ENCODE measurements around the gene NTMT1. TPM values are rescaled to one million over a fixed set of nuclear protein-coding genes. Genes with fewer than 3 reads are reported as not detected.
A peak's percentile ranks its signal among the peaks of the same experiment; 100 is the strongest.

The NTMT1 gene
- total RNA-seq, 4 donors from 2014 or later, result 23.9 to 30.6 (median 27.5) TPM

DNA sequence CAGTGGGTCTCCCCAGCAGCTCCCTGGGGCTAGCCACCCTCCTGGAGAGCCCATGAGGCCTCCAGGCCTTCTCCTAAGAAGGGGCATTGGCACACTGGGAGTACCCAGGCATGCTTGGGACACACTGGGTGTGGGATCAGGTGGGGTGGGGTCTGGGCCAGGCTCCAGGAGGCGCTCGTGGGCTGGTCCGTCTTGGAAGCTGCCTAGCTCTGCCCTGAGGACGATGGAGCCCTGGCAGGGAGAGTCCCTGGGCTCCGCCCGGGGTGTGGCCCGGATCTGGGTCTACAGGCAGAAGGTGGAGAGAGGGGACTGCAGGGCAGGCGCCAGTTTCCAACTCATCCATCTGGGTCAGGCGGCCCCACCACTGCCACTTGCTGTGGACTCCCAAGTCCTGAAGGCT lies 41.9 kb downstream of the NTMT1 start:
- no peak for TF ChIP-seq POLR2A (IDR thresholded peaks at IDR 0.05)
- no peak for TF ChIP-seq EP300 (IDR thresholded peaks at IDR 0.05)
- Histone ChIP-seq H3K27ac (peak overlapping the region in 1 of 4 donors; percentile 66), H3K9me3 (no peaks in the 10 kb centered on the region), H3K4me3 (no peak overlapping the region), H3K4me1 (peaks cover 0 to 38% (median 4%) of the 10 kb centered on the region in 4 donors), H3K27me3 (peaks cover 0 to 48% of the 10 kb centered on the region in 2 donors), H3K36me3 (no peaks in the 10 kb centered on the region)
- DNase-seq (ENCODE audit: low spot score in 2 of 2), result no peak
- WGBS, 2 donors, result 80 to 85% methylated on average over 5 to 9 of the region's 9 CpGs

DNA sequence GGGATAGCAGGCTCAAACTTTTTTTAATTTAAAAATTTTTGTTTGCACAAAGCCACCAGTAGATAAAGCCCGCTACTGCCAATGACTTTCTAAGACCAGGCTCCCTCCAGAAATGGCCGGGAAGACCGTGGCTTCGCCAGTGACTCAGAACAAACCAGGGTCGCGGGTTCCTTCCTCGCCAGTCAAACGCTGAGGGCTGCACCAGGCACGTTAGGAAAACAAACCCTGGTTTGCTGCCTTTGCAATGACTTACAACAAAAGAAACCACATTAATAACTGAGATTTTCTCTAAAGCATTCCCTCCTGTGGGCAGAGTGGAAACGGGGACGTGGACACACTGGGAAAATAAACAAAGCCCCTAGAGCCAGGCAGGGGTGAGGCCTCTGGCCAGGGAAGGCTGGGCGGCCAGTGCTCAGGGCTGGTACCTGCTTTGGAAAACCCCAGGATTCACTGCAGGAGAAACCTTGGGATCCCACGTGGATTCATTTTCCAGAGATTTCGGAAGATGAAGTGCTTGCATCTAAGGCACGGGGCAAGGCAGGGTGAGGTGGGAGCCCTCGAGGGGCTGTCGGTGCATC lies 43.3 kb downstream of the NTMT1 start:
- TF ChIP-seq EP300 (IDR thresholded peaks at IDR 0.05) (no peak), POLR2A (IDR thresholded peaks at IDR 0.05) (no peak)
- TF ChIP-seq, protein P1, sequence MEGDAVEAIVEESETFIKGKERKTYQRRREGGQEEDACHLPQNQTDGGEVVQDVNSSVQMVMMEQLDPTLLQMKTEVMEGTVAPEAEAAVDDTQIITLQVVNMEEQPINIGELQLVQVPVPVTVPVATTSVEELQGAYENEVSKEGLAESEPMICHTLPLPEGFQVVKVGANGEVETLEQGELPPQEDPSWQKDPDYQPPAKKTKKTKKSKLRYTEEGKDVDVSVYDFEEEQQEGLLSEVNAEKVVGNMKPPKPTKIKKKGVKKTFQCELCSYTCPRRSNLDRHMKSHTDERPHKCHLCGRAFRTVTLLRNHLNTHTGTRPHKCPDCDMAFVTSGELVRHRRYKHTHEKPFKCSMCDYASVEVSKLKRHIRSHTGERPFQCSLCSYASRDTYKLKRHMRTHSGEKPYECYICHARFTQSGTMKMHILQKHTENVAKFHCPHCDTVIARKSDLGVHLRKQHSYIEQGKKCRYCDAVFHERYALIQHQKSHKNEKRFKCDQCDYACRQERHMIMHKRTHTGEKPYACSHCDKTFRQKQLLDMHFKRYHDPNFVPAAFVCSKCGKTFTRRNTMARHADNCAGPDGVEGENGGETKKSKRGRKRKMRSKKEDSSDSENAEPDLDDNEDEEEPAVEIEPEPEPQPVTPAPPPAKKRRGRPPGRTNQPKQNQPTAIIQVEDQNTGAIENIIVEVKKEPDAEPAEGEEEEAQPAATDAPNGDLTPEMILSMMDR (IDR thresholded peaks at IDR 0.05), result no peak
- Histone ChIP-seq H3K27ac (no peak overlapping the region), H3K4me1 (peaks cover 0 to 38% (median 4%) of the 10 kb centered on the region in 4 donors), H3K36me3 (no peaks in the 10 kb centered on the region), H3K4me3 (no peak overlapping the region), H3K9me3 (no peaks in the 10 kb centered on the region), H3K27me3 (peaks cover 0 to 40% of the 10 kb centered on the region in 2 donors)
- DNase-seq (ENCODE audit: low spot score in 2 of 2), result no peak
- 61 to 62% methylated on average over 17 of the region's 17 CpGs for WGBS, 2 donors

DNA sequence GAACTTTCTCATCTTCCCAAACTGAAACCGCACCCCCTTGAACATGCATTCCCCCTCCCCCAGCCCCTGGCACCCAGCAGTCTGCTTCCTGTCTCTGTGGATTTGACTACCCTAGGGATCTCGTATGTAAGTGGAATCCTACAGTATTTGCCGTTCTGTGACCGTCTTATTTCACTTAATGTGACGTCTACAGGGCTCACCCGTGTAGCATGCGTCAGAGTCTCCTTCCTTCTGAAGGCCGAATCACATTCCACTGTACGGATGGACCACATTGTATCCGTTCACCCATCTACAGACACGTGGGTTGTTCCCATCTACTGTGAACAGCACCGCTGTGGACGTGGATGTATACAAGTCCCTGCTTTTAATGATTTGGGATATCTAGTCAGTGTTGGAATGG lies 44.0 kb downstream of the NTMT1 start:
- no peak for DNase-seq (ENCODE audit: low spot score in 2 of 2)
- peaks cover 0 to 35% (median 2%) of the 10 kb centered on the region in 4 donors for H3K4me1 ChIP-seq
- H3K27me3 ChIP-seq, result peaks cover 0 to 35% of the 10 kb centered on the region in 2 donors
- H3K9me3 ChIP-seq, result no peaks in the 10 kb centered on the region
- no peak overlapping the region for H3K4me3 ChIP-seq
- TF ChIP-seq, protein P1 (IDR thresholded peaks at IDR 0.05), result no peak
- TF ChIP-seq EP300 (IDR thresholded peaks at IDR 0.05) (no peak), POLR2A (IDR thresholded peaks at IDR 0.05) (no peak)
- no peak overlapping the region for H3K27ac ChIP-seq
- WGBS, 2 donors, result 87 to 89% methylated on average over 13 of the region's 13 CpGs
- H3K36me3 ChIP-seq, result no peaks in the 10 kb centered on the region

DNA sequence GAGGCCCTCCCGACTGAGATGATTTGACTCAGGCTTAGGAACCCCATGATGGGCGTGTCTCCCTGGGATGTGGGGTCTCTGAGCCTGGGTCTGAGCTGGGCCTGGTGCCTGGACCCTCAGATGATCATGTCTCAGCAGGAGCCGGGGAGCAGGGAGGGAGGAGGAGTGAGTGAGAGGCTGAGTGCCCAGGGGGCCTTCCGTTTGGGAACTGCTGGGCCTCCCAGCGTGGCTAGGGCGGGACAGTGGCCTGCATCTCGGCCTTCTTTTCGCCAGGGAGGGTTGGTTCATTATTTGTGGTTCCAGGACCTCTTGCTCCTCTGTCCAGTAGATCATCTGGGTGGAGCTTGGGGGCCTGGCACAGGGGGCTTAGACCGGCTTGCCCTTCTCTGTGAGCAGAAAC lies 45.1 kb downstream of the NTMT1 start:
- H3K4me3 ChIP-seq, result no peak overlapping the region
- TF ChIP-seq EP300 (IDR thresholded peaks at IDR 0.05), result no peak
- TF ChIP-seq, protein P1 (IDR thresholded peaks at IDR 0.05), result no peak
- no peak for TF ChIP-seq POLR2A (IDR thresholded peaks at IDR 0.05)
- H3K9me3 ChIP-seq, result no peaks in the 10 kb centered on the region
- no peak overlapping the region for H3K27ac ChIP-seq
- WGBS, 2 donors, result 73 to 78% methylated on average over 9 of the region's 9 CpGs
- H3K4me1 ChIP-seq, result peaks cover 0 to 39% (median under 1%) of the 10 kb centered on the region in 4 donors
- H3K27me3 ChIP-seq, result peaks cover 0 to 37% of the 10 kb centered on the region in 2 donors
- no peaks in the 10 kb centered on the region for H3K36me3 ChIP-seq
- no peak for DNase-seq (ENCODE audit: low spot score in 2 of 2)

DNA sequence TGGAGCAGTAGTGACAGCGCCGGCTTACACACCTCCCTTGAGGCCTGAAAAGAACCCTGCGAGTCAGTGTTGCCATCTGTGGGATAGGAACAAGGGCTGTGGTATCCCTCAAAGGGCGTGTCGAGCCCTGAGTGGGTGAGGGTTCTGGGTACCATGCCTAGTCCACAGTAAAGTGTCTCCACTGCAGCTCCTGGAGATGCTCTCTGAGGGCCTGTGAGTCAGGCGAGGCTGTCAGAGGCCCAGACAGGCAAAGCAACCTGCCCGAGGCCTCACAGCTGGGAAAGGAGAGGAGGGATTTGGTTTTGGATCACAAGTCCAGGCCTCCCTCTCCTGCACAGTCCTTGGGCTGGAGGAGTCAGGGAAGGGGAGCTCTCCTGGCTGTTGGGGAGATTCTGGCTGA lies 45.6 kb downstream of the NTMT1 start:
- Histone ChIP-seq H3K4me1 (peaks cover 0 to 39% (median 3%) of the 10 kb centered on the region in 4 donors), H3K9me3 (no peaks in the 10 kb centered on the region), H3K4me3 (no peak overlapping the region), H3K27ac (no peak overlapping the region), H3K36me3 (no peaks in the 10 kb centered on the region), H3K27me3 (peaks cover 0 to 37% of the 10 kb centered on the region in 2 donors)
- TF ChIP-seq EP300 (IDR thresholded peaks at IDR 0.05) (no peak), POLR2A (IDR thresholded peaks at IDR 0.05) (no peak)
- TF ChIP-seq, protein P1 (IDR thresholded peaks at IDR 0.05), result no peak
- DNase-seq (ENCODE audit: low spot score in 2 of 2), result no peak
- WGBS, 2 donors, result 64 to 77% methylated on average over 7 of the region's 7 CpGs
